Measurements from ENCODE around the gene TEX22.

DNA sequence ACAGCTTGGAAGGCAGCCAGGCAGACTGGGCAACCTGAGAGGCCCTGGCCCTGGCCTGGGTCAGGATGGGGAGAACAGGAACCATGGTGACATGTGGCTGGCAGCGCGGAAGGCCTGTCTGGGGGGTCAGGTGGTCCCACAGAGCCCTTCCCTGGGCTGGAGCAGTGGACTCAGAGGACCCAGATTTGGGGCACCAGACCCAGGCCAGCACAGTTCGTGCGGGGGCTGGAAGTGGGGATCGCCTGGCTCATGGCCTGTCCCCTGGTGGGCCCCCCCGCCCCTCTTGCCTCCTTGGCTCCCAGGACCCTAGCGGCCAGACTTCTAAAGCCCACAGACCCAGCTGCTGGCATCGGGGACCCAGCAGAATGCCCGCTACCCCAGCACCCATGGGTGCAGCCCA is 42.7 kb downstream of the TEX22 start:
- TF ChIP-seq POLR2A (IDR thresholded peaks at IDR 0.05; ENCODE audit: low read length), result no peak
- TF ChIP-seq GATA1 (IDR thresholded peaks at IDR 0.05; ENCODE audit: low read depth, low read length), result no peak
